Activated effector memory CD4-positive, alpha-beta T cell treated with anti-CD3 and anti-CD28 coated beads, Interleukin-2, amount 50 U/mL, for 16 hours (primary cell): ENCODE data around the gene PCGF6.
"Not testable (repeated sequence)": the region's sequence is repeated elsewhere in the genome, so short reads cannot be mapped to it uniquely, and the experiment has no call there.

Source experiments
- DNase-seq: peaks from one replicate; pipeline ENCODE4 v3.0.0-alpha.2; 2020

Gene PCGF6

DNA sequence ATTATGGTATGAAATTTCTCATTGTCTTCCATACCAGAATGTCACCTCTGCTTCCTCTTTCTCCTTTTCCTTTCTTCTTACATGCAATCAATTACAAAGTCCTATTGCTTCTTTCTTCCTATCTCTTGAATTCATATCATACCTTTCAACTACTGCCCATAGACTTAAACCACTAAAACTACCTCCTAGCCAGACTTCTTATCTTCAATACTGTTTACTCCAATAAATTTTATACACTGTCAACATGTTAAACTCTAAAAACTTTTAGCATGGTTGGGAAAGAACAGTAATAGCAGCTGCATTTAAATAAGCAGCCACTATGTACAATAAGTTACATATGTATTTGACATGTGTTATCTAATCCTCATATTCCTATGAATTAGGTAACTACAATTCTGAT is 34.9 kb downstream of the PCGF6 start:
- no peak for DNase-seq

DNA sequence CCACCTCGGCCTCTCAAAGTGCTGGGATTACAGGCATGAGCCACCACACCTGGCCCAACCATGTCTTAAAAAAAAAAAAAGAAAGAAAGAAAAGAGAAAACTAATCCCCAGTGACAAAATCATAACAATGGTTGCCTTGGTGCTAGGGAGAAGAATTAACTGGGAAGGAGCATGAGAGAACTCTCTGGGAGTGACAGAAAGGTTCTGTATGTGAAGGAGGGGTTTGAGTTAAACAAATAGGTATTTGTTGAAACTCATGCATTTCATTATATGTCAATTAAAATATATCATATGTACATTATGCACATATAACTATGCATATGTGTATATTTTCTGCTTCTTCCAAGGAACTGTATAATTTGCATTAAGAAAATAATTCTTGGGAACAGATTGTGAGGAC is 40.7 kb downstream of the PCGF6 start:
- no peak for DNase-seq

DNA sequence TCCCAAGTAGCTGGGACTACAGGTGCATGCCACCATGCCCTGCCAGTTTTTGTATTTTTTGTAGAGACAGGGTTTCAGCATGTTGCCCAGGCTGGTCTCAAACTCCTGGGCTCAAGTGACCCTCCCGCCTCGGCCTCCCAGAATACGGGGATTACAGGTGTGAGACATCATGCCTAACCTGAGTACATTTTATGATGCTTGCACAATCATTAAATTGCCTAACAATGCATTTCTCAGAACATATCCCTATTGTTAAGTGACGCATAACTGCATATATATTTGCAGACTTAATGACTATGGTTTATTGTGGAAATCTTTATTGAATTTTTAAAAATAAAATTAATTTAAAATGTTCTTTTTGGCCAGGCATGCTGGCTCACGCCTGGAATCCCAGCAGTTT is 43.3 kb downstream of the PCGF6 start:
- DNase-seq, result no peak

- no peak for DNase-seq
Measured at GRCh38 chr10:103295374-103296015, 55.4 kb downstream of the PCGF6 start.

- DNase-seq, result no peak
Measured at GRCh38 chr10:103291588-103291987, 59.4 kb downstream of the PCGF6 start.

- DNase-seq, result no peak
Measured at GRCh38 chr10:103287992-103288391, 62.9 kb downstream of the PCGF6 start.

GRCh38 chr10:103284170-103284569 is 66.8 kb downstream of the PCGF6 start:
- DNase-seq, result no peak

GRCh38 chr10:103282961-103283360 is 68.0 kb downstream of the PCGF6 start:
- no peak for DNase-seq

DNA sequence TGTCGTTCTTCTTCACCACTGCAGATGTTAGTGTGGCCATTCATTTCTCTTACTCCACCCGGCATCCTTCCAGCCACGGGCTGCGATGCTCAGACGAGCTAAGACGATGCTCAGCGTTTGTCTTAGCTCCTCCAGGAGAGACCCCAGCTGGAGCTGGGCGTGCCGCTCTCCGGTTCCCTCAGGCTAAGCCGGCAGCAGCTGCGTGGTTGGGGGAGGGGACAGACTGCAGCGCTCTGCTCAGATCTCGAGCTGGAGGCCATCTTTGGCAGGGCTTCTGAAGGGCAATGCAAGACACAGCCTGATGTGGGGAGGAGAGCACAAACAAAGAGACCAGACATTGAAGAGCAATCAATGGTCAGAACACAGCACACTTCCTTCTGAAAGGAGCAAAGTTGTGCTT is 69.2 kb downstream of the PCGF6 start:
- no peak for DNase-seq

DNA sequence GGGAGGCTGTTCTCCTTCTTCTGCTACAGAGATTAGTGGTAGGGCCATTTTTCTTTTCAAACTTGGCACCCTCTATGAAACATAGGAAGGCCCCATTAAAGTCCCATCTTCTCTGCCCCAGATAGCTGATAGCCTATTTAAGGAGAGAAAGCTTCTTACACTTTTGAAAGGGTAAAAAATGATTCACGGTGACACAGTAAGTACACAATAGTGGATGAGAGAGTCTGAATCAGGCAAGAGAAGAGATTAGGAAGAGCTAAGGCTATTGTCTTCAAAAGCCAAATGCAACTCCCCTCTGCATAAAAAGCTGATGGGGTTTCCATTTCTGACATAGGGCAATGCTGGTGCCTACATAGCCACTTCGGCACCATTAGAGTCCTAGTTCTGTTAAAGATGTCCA is 70.4 kb downstream of the PCGF6 start:
- DNase-seq, result no peak

GRCh38 chr10:103280031-103280430 is 70.9 kb downstream of the PCGF6 start:
- no peak for DNase-seq

GRCh38 chr10:103278862-103279298 is 72.1 kb downstream of the PCGF6 start:
- peak; percentile 71 for DNase-seq

DNA sequence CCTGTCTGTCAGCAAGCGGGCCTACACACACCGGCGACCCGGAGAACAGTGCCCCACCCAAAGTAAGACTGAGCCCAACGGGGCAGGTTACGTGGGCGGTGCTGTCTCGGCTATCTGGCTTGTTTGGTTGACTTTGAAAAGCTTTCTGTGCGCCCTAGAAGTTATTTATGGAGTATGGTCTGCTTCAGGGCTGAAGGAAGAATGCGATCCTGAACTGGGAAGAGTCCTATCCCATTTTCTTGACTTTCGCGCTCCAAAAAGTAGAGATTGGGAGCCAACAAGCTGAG is 72.5 kb downstream of the PCGF6 start:
- DNase-seq, result no peak

DNA sequence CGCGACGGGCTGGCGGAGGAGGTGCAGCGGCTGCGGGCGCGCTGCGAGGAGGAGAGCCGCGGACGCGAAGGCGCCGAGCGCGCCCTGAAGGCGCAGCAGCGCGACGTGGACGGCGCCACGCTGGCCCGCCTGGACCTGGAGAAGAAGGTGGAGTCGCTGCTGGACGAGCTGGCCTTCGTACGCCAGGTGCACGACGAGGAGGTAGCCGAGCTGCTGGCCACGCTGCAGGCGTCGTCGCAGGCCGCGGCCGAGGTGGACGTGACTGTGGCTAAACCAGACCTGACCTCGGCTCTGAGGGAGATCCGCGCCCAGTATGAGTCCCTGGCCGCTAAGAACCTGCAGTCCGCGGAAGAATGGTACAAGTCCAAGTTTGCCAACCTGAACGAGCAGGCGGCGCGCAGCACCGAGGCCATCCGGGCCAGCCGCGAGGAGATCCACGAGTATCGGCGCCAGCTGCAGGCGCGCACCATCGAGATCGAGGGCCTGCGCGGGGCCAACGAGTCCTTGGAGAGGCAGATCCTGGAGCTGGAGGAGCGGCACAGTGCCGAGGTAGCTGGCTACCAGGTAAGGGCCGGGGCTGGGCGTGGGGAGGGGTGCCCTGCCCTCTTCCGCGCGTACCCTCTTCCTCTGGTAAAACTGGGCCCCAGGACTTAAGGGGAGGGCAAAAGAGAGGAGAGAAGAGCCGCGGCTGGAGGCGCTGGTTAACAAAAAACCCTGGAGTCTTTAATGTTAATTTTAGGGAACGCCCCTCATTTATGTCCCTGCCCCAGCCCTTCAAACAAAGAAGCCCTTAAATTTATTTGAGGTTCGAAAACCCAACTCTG is 73.0 kb downstream of the PCGF6 start:
- DNase-seq, result no peak

DNA sequence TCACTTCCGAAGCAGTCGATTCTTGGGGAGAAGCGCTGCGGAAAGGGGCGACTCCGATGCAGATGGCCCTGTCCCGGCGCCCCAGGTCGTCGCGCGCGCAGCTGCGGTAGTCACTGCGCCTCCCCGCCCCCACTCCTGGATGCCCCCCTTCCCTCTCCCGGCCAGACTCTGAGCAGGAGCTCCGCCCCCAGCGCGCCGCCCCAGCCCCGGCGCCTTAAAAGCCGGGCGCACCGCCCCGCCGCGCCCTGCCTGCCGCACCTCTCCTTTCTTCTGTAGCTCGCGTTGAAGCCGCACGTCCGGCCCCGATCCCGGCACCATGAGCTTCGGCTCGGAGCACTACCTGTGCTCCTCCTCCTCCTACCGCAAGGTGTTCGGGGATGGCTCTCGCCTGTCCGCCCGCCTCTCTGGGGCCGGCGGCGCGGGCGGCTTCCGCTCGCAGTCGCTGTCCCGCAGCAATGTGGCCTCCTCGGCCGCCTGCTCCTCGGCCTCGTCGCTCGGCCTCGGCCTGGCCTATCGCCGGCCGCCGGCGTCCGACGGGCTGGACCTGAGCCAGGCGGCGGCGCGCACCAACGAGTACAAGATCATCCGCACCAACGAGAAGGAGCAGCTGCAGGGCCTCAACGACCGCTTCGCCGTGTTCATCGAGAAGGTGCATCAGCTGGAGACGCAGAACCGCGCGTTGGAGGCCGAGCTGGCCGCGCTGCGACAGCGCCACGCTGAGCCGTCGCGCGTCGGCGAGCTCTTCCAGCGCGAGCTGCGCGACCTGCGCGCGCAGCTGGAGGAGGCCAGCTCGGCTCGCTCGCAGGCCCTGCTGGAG is 73.8 kb downstream of the PCGF6 start, which contains the start of gene INA:
INA (plus strand) TSS at position 243 of the 817 bp plus-strand sequence; CDS start at position 317, 74 bp downstream.
- no peak for DNase-seq

GRCh38 chr10:103276251-103276895 is 74.6 kb downstream of the PCGF6 start:
- DNase-seq, result no peak

- no peak for DNase-seq
Measured at GRCh38 chr10:103273041-103273441, 77.9 kb downstream of the PCGF6 start.

DNA sequence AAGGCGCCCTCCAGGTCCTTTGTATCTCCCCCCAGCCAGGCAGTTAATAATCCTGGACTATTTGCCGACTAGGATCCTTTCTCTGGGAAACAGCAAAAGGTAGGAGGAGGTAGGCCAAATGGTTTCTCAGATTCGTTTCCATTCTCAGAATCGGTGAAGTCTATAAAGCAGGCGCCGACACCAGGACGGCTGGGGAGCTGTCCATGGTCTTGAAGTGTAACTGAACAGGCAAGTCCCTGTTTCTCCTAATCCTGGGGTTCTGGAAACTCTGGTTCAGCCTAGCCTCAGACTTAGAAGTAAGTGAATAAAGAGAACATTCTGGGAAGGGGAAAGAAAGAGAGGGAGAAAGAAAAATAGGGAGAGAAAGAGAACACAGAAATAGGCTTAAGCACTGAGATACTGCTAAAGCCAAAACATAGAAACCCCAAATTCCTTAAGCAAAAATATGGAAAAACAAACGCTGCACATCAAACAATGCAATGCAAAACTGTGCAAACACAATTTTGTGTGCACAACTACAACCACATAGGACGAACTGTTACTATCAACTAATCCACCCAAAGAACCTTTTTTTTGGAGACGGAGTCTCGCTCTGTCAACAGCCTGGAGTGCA is 85.1 kb downstream of the PCGF6 start:
- no peak for DNase-seq

- DNase-seq, result no peak
Measured at GRCh38 chr10:103262229-103262628, 88.7 kb downstream of the PCGF6 start.

DNA sequence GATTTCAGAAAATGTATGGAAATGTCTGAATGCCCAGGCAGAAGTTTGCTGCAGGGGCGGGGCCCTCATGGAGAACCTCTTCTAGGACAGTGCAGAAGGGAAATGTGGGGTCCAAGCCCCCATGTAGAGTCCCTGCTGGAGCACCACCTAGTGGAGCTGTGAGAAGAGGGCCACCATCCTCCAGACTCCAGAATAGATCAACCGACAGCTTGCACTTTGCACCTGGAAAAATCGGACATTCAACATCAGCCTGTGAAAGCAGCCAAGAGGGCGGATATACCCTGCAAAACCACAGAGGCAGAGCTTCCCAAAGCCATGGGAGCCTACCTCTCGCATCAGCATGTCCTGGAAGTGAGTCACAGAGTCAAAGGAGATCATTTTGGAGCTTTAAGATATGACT is 91.0 kb downstream of the PCGF6 start:
- DNase-seq, result no peak

DNA sequence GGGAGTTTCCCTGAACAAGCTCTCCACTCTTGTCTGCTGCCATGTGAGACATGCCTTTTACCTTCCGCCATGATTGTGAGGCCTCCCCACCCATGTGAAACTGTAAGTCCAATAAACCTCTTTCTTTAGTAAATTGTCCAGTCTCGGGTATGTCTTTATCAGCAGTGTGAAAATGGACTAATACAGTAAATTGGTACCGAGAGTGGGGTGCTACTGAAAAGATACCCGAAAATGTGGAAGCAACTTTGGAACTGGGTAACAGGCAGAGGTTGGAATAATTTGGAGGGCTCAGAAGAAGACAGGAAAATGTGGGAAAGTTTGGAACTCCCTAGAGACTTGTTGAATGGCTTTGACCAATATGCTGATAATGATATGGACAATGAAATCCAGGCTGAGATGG is 92.0 kb downstream of the PCGF6 start:
- not testable (repeated sequence) for DNase-seq

DNA sequence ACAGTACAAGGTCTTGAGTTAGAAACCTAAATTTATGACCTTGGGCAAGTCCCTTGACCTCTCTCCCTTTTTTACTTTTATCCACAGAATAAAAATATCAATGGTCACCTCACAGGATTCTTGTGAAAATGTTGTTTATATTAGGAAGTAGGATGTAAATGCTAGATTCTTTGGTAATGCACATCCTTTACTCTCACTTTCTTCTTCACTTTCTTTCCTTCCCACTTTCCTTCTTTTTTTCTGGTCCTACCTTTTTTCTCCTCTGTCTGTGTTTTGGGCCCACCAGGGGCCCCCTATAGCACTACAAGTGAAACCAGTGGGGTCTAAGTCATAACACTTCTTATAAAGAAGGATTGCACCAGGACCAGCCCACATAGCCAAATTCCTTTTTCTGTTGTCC is 93.1 kb downstream of the PCGF6 start:
- no peak for DNase-seq

DNA sequence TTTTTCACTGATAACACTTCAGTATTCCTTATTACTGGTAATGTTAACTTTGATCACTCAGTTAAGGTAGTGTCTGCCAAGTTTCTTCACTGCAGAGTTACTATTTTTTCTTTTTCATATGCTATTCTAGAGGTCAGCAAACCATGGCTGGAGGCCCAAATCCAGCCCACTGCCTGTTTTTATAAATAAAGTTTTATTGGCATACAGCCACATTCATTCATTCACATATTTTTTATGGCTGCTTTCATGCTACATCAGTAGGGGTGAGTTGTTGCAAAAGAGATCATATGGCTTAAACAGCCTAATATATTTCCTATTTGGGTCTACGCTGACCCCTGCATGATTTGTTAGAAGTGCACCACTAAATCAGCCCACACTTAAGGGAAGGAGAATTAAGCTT is 94.3 kb downstream of the PCGF6 start:
- DNase-seq, result no peak
